ENCODE data around the gene NFYC. TPM values are rescaled to one million over a fixed set of nuclear protein-coding genes. Genes with fewer than 3 reads are reported as not detected.

NFYC gene
- total RNA-seq, 1 donor: 19.0 TPM

DNA sequence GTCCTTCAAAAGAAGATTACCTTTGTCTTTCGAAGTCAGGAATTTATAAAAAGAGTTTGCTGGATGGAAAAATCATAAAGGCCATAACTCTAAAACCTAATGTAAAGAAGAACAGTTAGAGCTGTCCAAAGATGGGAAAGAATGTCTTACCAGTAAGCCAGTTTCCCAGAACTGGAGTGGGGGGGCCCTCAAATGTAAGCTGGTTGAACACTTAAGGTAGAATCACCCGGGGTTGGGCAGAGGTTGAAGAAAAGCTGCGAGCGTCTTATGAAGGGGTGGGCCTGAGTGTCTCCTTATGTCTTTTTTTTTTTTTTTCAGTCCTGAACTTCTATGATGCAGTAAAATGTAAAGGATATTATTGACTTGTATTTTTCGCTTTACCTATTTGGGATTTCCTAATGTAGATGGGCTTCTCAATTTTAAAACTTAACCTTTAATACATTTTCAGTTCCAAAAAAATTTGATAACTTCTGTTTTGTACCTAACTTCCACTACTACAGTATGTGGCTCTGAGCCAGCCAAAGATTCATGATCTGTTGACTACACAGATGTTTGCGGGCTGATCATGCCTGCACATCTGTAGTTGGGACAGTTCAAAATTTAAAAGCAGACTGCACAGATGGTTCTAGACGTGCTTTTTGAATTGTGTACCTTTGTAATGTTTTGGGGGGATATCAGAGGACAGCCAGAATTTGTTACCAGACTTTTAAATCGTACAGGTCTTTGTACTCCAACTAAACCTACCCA, 43.6 kb downstream of the NFYC start:
- DNase-seq (ENCODE audit: low read depth): no peak
- H3K4me3 ChIP-seq (ENCODE audit: low read depth, low read length): no peak overlapping the region
- TF ChIP-seq, protein P1, sequence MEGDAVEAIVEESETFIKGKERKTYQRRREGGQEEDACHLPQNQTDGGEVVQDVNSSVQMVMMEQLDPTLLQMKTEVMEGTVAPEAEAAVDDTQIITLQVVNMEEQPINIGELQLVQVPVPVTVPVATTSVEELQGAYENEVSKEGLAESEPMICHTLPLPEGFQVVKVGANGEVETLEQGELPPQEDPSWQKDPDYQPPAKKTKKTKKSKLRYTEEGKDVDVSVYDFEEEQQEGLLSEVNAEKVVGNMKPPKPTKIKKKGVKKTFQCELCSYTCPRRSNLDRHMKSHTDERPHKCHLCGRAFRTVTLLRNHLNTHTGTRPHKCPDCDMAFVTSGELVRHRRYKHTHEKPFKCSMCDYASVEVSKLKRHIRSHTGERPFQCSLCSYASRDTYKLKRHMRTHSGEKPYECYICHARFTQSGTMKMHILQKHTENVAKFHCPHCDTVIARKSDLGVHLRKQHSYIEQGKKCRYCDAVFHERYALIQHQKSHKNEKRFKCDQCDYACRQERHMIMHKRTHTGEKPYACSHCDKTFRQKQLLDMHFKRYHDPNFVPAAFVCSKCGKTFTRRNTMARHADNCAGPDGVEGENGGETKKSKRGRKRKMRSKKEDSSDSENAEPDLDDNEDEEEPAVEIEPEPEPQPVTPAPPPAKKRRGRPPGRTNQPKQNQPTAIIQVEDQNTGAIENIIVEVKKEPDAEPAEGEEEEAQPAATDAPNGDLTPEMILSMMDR (IDR thresholded peaks at IDR 0.05; ENCODE audit: insufficient read depth, low read depth, low read length): no peak

DNA sequence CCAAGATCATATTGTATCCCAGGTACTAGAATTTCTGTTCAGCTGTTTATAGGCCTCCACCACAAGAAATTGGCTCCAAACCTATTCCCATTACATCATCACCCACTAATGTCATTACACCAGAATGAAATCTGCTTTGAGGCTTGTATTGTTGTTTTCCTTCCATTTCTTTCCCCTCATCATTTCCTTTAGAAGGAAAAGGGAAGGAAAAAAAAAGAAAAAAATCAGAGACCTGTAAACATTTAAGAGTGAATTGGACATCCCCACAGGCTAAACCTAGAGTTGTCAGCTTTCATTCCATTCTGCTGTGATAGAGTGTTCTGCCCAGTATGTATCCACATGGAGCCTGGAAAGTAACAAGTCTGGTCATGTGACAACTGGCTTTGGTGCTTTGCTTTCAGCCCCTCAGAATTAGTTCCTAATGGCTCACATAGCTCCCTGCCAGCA, 44.6 kb downstream of the NFYC start:
- peak; percentile 54 for DNase-seq (ENCODE audit: low read depth)
- TF ChIP-seq, protein P1 (IDR thresholded peaks at IDR 0.05; ENCODE audit: insufficient read depth, low read depth, low read length): no peak
- no peak overlapping the region for H3K4me3 ChIP-seq (ENCODE audit: low read depth, low read length)

DNA sequence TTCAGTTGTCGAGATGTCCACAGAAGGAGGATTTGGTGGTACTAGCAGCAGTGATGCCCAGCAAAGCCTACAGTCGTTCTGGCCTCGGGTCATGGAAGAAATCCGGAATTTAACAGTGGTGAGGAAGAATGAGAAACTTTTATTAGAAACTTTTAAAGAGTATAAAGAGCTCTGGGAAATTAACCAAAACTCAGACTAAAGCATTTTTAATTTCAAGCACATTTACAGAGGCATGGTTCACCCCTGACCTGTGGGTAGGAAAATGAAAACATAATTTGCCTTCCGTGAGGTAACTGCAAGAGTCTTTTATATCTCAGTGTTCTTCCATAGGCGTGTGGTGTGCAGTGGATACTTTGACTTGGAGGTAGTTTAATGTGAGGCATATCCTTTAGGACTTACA, 47.3 kb downstream of the NFYC start:
- H3K4me3 ChIP-seq (ENCODE audit: low read depth, low read length): no peak overlapping the region
- TF ChIP-seq, protein P1 (IDR thresholded peaks at IDR 0.05; ENCODE audit: insufficient read depth, low read depth, low read length): no peak
- peak; percentile 11 for DNase-seq (ENCODE audit: low read depth)

DNA sequence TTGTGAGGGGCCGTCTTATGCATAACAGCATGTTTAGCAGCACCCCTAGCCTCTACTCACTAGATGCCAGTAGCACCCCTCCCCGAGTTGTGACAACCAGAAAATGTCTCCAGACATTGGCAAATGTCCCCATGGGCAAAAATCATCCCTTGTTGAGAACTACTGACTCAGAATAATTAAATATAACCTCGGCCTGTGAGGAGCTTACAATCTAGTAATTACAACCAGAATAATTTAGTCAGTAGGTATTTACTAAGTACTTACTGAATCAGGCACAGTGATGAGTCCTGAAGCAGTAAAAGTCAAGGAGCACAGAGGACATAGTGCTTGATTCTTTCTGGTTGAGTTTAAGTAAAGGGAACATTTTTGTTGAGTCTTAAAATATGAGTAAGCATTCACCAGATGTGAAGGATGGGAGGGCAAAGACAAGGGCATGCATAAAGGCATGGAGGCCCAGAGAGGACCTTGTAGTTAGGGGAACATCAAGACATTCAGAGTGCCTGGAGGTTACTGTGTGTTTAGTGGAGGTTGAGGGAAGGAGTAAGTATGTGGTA, 48.0 kb downstream of the NFYC start:
- TF ChIP-seq, protein P1 (IDR thresholded peaks at IDR 0.05; ENCODE audit: insufficient read depth, low read depth, low read length): no peak
- peak; percentile 34 for DNase-seq (ENCODE audit: low read depth)

DNA sequence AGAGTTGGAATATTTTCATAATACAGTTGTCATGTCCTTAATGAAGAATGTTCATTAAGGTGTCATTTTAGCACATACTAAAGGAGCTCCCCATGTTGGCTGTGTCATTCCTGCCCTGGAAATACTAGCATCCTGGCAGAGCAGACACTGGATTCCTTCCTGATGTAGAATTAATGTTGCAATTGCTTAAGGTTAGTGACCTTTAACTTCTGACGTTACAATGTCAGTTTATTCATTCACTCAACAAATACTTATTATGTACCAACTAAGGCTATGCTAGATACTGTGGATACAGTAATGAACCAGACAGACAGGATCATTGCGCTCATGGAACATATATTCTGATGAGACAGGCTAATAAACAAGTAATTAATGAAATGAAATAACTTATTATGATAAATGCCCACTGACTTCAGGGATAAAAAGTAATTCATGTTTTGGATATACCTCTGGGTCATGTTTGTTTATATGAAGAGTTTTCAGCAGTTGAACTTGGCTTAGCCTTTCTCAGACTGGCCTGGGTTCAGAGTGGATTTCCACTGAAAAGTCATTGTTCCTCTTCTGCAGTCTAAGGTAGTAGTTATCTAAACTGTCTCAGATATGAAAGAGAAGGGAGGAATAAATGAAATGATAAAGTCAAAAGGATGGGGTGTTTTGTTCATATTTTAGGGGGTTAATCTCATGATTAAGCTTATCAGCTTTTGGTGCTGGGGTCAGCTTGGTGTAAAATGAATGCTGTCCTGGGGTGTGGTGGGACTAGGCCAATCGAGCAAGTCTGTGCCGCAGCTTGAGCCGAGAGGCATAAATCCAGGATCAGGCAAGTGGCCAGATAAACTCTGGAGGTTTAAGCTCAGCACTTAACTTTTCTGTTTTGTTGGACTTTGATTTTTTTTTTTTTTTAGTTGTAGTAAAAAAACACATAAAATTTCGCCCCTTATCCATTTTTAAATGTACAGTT, 48.8 kb downstream of the NFYC start:
- TF ChIP-seq, protein P1 (IDR thresholded peaks at IDR 0.05; ENCODE audit: insufficient read depth, low read depth, low read length): no peak
- peak; percentile 61 for DNase-seq (ENCODE audit: low read depth)
- H3K4me3 ChIP-seq (ENCODE audit: low read depth, low read length): no peak overlapping the region

More for the DNA sequence above, 48.0 kb downstream of the NFYC start:
- no peak overlapping the region for H3K4me3 ChIP-seq (ENCODE audit: low read depth, low read length)

DNA sequence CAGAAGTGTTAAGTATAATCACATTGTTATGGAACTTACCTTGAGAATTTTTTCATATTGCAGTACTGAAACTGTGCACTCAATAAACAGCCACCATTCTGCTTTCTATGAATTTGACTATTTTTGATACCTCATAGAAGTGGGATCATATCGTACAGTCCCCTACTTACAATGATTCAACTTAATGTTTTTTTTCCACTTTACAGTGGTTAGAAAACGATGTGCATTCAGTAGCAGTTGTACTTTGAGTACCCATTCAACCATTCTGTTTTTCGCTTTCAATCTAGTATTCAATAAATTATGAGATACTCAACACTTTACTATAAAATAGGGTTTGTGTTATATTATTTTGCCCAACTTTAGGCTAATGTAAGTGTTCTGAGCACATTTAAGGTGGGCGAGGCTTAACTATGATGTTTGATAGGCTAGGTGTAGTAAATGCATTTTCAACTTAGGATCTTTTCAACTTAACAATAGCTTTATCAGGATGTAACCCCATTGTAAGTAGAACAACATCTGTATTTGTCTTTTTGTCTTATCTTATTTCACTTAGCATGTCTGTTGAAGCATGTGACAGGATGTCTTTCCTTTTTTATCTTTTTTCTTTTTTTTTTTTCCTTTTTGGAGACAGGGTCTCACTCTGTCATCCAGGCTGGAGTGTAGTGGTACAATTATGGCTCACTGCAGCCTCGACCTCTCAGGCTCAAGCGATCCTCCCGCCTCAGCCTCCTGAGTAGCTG, 49.7 kb downstream of the NFYC start:
- no peak overlapping the region for H3K4me3 ChIP-seq (ENCODE audit: low read depth, low read length)
- no peak for DNase-seq (ENCODE audit: low read depth)
- TF ChIP-seq, protein P1 (IDR thresholded peaks at IDR 0.05; ENCODE audit: insufficient read depth, low read depth, low read length): no peak

Measured in fibroblast of villous mesenchyme (primary cell).